GM12878 (cell line): Measurements from ENCODE around the gene IL34. TPM values are rescaled to one million over a fixed set of nuclear protein-coding genes. Genes with fewer than 3 reads are reported as not detected.

ENCODE experiments used
- HDGF ChIP-seq: fragments of 450-650 bp; IDR thresholded peaks from 2 replicates; pipeline ENCODE4 v1.6.1; 2016; ENCODE audit warnings: antibody characterized with exemption
- PML ChIP-seq: IDR thresholded peaks from 2 replicates; pipeline ENCODE4 v1.6.1; 2012; ENCODE audit warnings: low read length, inconsistent platforms
- TARDBP ChIP-seq: IDR thresholded peaks from 2 replicates; pipeline ENCODE4 v1.6.1; 2016; ENCODE audit warnings: borderline replicate concordance
- USF1 ChIP-seq: IDR thresholded peaks from 2 replicates; pipeline ENCODE4 v1.6.1; 2011; ENCODE audit warnings: borderline replicate concordance, low read depth, mild to moderate bottlenecking, moderate library complexity, mixed read lengths, low read length; ENCODE audit not compliant: insufficient read depth; ENCODE audit errors: extremely low read length
- ZBTB11 ChIP-seq: fragments of 450-650 bp; formaldehyde crosslinking; IDR thresholded peaks from 2 replicates; pipeline ENCODE4 v1.5.0; 2022; ENCODE audit warnings: mild to moderate bottlenecking, missing genetic modification characterization
- polyA plus RNA-seq, 11 experiments: library from polyadenylated mRNA; depleted of rRNA in 4 of 11; unstranded in 6 of 11; stranded (reverse) in 5 of 11; fragments of >200 nt; fragmentation: Nextera tagmentation in 4 of 11; fragmentation: Illumina TruSeq in 1 of 11; extraction: Ambion mirVana in 4 of 11; extraction: Trizol in 1 of 11; gene quantifications; 1 replicate in 1 of 11; 2 replicates in 10 of 11; pipeline versions ENCODE4 v1.2.1 to v1.2.3, GENCODE V29; 2011 to 2016; ENCODE audit warnings: inconsistent platforms in 2 of 11, missing spikeins in 2 of 11, low read depth in 1 of 11
- total RNA-seq, 4 experiments: library from RNA; depleted of rRNA in 3 of 4; stranded (reverse); fragments of >200 nt in 3 of 4; fragmentation: Illumina TruSeq in 1 of 4; extraction: Trizol in 1 of 4; gene quantifications; 2 replicates each; pipeline versions ENCODE4 v1.2.1 to v1.2.3, GENCODE V29; 2013 to 2021

Gene IL34
- total and polyA plus RNA-seq, 10 of the 15 experiments (the other 5 are each of a cell fraction or from before 2014, with no cell fraction given): 0.27 to 0.40 TPM; not detected in 8

- TF ChIP-seq ZBTB11 (CRISPR knock-in tag): no peak
- TF ChIP-seq USF1: no peak
- TF ChIP-seq TARDBP: no peak
- no peak for TF ChIP-seq HDGF
- TF ChIP-seq PML: no peak
Observed at GRCh38 chr16:70678898-70679670, 32.7 kb downstream of the IL34 start (continued).
